ENCODE data around the gene HPSE2. TPM values are rescaled to one million over a fixed set of nuclear protein-coding genes. Genes with fewer than 3 reads are reported as not detected.

The HPSE2 gene
- total RNA-seq, 1 donor from 2014 or later = not detected

GRCh38 chr10:98470850-98471249 is 764.8 kb downstream of the HPSE2 start:
- no peaks in the 10 kb centered on the region for H3K9me3 Mint-ChIP-seq (ENCODE audit: unreplicated experiment)
- H3K4me3 Mint-ChIP-seq (ENCODE audit: unreplicated experiment) = no peak overlapping the region
- no peak for DNase-seq (ENCODE audit: low spot score)
- peaks cover 5% of the 10 kb centered on the region for H3K27me3 Mint-ChIP-seq (ENCODE audit: unreplicated experiment)
- peaks cover 16% of the 10 kb centered on the region for H3K4me1 Mint-ChIP-seq (ENCODE audit: unreplicated experiment)
- H3K36me3 Mint-ChIP-seq (ENCODE audit: low read depth, unreplicated experiment) = no peaks in the 10 kb centered on the region
- H3K27ac Mint-ChIP-seq (ENCODE audit: unreplicated experiment) = no peak overlapping the region
- TF ChIP-seq, protein P1, sequence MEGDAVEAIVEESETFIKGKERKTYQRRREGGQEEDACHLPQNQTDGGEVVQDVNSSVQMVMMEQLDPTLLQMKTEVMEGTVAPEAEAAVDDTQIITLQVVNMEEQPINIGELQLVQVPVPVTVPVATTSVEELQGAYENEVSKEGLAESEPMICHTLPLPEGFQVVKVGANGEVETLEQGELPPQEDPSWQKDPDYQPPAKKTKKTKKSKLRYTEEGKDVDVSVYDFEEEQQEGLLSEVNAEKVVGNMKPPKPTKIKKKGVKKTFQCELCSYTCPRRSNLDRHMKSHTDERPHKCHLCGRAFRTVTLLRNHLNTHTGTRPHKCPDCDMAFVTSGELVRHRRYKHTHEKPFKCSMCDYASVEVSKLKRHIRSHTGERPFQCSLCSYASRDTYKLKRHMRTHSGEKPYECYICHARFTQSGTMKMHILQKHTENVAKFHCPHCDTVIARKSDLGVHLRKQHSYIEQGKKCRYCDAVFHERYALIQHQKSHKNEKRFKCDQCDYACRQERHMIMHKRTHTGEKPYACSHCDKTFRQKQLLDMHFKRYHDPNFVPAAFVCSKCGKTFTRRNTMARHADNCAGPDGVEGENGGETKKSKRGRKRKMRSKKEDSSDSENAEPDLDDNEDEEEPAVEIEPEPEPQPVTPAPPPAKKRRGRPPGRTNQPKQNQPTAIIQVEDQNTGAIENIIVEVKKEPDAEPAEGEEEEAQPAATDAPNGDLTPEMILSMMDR (IDR thresholded peaks at IDR 0.05; ENCODE audit: unreplicated experiment) = no peak

- H3K27me3 Mint-ChIP-seq (ENCODE audit: unreplicated experiment) = peaks cover 5% of the 10 kb centered on the region
- H3K9me3 Mint-ChIP-seq (ENCODE audit: unreplicated experiment) = no peaks in the 10 kb centered on the region
- H3K4me3 Mint-ChIP-seq (ENCODE audit: unreplicated experiment) = no peak overlapping the region
- H3K4me1 Mint-ChIP-seq (ENCODE audit: unreplicated experiment) = peaks cover 16% of the 10 kb centered on the region
- no peak for DNase-seq (ENCODE audit: low spot score)
- TF ChIP-seq, protein P1 (IDR thresholded peaks at IDR 0.05; ENCODE audit: unreplicated experiment) = no peak
- H3K36me3 Mint-ChIP-seq (ENCODE audit: low read depth, unreplicated experiment) = no peaks in the 10 kb centered on the region
- no peak overlapping the region for H3K27ac Mint-ChIP-seq (ENCODE audit: unreplicated experiment)
Measured at GRCh38 chr10:98469001-98469931, 766.4 kb downstream of the HPSE2 start.

- Mint-ChIP-seq H3K9me3 (ENCODE audit: unreplicated experiment) (no peaks in the 10 kb centered on the region), H3K4me3 (ENCODE audit: unreplicated experiment) (peak overlapping the region; percentile 86), H3K36me3 (ENCODE audit: low read depth, unreplicated experiment) (no peaks in the 10 kb centered on the region), H3K27ac (ENCODE audit: unreplicated experiment) (no peak overlapping the region), H3K4me1 (ENCODE audit: unreplicated experiment) (peaks cover 16% of the 10 kb centered on the region), H3K27me3 (ENCODE audit: unreplicated experiment) (peaks cover 8% of the 10 kb centered on the region)
- DNase-seq (ENCODE audit: low spot score) = peak; percentile 43
- TF ChIP-seq, protein P1 (IDR thresholded peaks at IDR 0.05; ENCODE audit: unreplicated experiment) = peak; percentile 78
Measured at GRCh38 chr10:98467506-98468318, 767.9 kb downstream of the HPSE2 start.

DNA sequence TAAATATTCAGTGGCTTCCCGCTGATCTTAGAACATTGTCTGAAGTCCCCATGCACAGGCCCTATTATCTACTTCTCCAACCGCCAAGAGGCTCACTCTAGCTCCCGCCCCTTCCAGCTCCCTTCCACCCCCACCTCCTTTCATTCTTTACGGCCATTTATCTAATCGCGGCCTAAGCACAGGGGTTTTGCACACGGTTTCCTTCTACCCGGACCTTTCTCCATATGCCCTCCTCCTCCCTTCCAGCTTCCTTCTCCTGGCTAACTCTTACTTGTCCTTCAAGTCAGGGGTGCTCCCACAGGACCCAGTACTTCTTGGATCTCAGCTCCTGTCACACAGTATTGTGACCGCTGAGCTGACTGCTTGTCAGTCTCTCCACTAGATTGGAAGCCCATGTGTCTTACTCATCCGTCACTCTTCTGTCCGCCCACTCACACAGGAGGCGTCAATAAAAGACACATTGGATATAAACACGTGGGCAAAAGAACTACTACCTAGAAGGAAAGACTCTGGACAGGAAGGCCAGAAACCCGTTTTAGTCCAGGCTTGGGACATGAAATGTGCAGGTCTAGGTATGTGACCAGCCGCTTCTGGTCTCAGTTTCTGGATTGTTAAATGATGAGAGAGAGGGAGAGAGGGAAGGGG is 768.7 kb downstream of the HPSE2 start:
- peaks cover 16% of the 10 kb centered on the region for H3K4me1 Mint-ChIP-seq (ENCODE audit: unreplicated experiment)
- no peak for DNase-seq (ENCODE audit: low spot score)
- no peak overlapping the region for H3K27ac Mint-ChIP-seq (ENCODE audit: unreplicated experiment)
- TF ChIP-seq, protein P1 (IDR thresholded peaks at IDR 0.05; ENCODE audit: unreplicated experiment) = no peak
- H3K36me3 Mint-ChIP-seq (ENCODE audit: low read depth, unreplicated experiment) = no peaks in the 10 kb centered on the region
- no peak overlapping the region for H3K4me3 Mint-ChIP-seq (ENCODE audit: unreplicated experiment)
- no peaks in the 10 kb centered on the region for H3K9me3 Mint-ChIP-seq (ENCODE audit: unreplicated experiment)
- H3K27me3 Mint-ChIP-seq (ENCODE audit: unreplicated experiment) = peaks cover 10% of the 10 kb centered on the region

Data from endothelial cell (in vitro differentiated cells).